ACC112 (cell line): Measurements from ENCODE around the gene MIOX.

Experiments used
- H2AFZ ChIP-seq: fragments of 200-600 bp; sonication (generic); one replicate; pipeline ENCODE4 v1.6.0; 2017; ENCODE audit warnings: antibody characterized with exemption, low read length; ENCODE audit not compliant: unreplicated experiment
- H3K27ac ChIP-seq: fragments of 200-600 bp; sonication (generic); 2 replicates; pipeline ENCODE4 v1.5.1; 2014; ENCODE audit warnings: low read depth, mild to moderate bottlenecking, antibody characterized with exemption, low read length, moderate library complexity
- H3K27me3 ChIP-seq: fragments of 200-600 bp; sonication (generic); 2 replicates; pipeline ENCODE4 v1.6.1; 2014; ENCODE audit warnings: mild to moderate bottlenecking, antibody characterized with exemption, low read length, moderate library complexity, mixed read lengths; ENCODE audit not compliant: insufficient read depth
- H3K36me3 ChIP-seq: fragments of 200-600 bp; sonication (generic); 2 replicates; pipeline ENCODE4 v1.6.1; 2016; ENCODE audit warnings: mild to moderate bottlenecking, antibody characterized with exemption, low read length, moderate library complexity, mixed read lengths; ENCODE audit not compliant: insufficient read depth
- H3K4me1 ChIP-seq: fragments of 200-600 bp; sonication (generic); one replicate; pipeline ENCODE4 v1.6.1; 2016; ENCODE audit warnings: low read length, mixed read lengths; ENCODE audit not compliant: insufficient read depth, unreplicated experiment, control insufficient read depth
- H3K4me3 ChIP-seq: fragments of 200-600 bp; sonication (generic); 2 replicates; pipeline ENCODE4 v1.5.1; 2014; ENCODE audit warnings: mild to moderate bottlenecking, low read depth, low read length
- H3K79me2 ChIP-seq: fragments of 200-600 bp; sonication (generic); one replicate; pipeline ENCODE4 v1.6.0; 2016; ENCODE audit warnings: low read length; ENCODE audit not compliant: control insufficient read depth, unreplicated experiment, insufficient read depth

MIOX gene

GRCh38 chr22:50526834-50527801 is 40.5 kb downstream of the MIOX start:
- no peaks in the 10 kb centered on the region for H3K27me3 ChIP-seq
- H3K27ac ChIP-seq, result peak overlapping the region; percentile 82
- H3K4me1 ChIP-seq, result peaks cover 16% of the 10 kb centered on the region
- peaks cover 20% of the 10 kb centered on the region for H3K79me2 ChIP-seq
- no peak overlapping the region for H2AFZ ChIP-seq
- H3K36me3 ChIP-seq, result no peaks in the 10 kb centered on the region
- H3K4me3 ChIP-seq, result peak overlapping the region; percentile 79

GRCh38 chr22:50527921-50528681 is 41.4 kb downstream of the MIOX start:
- Histone ChIP-seq H3K79me2 (peaks cover 20% of the 10 kb centered on the region), H3K27me3 (no peaks in the 10 kb centered on the region), H3K4me1 (peaks cover 20% of the 10 kb centered on the region), H2AFZ (no peak overlapping the region), H3K4me3 (peak overlapping the region; percentile 91), H3K27ac (0 out of 2 replicates have a peak overlapping the region, but pooled peaks have one; percentile 82), H3K36me3 (no peaks in the 10 kb centered on the region)

DNA sequence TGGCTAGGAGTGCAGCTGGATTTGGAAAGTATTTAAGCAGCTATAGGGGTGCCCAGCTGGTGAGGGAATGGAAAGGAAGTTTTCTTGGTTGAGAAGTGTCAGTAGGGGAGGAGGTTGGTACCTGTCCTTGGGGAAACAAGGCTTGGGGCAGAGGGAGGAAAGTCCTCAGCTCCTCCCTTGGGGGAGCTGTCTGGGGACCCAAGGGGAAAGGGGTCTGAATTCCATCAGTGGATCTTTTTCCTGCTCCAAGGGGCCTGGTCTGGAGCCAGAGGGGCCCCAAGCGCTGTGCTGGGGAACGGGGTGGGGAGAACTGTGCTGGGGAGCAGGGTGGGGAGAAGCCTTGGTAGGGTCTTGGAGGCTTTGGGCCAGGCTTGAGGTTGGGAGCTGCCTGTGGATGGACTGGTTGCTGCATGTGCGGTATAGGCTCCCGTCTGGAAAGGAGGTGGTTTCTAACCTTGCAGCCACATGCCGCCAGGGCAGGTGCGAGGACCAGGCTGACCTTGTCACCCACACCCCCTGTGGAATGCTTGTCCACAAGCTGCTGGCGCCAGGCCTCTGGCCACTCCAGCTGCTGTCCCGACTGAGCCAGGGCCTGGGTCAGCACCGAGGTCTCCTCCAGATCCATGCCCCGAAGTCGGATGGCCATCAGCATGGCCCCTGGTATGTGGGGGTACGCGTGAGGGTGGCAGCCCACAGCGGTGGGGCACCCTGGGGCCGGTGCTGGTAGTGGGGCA is 42.2 kb downstream of the MIOX start:
- peak overlapping the region; percentile 97 for H3K27ac ChIP-seq
- H3K79me2 ChIP-seq, result peaks cover 18% of the 10 kb centered on the region
- H3K4me3 ChIP-seq, result peak overlapping the region; percentile 91
- H3K4me1 ChIP-seq, result peaks cover 20% of the 10 kb centered on the region
- H3K27me3 ChIP-seq, result no peaks in the 10 kb centered on the region
- no peak overlapping the region for H2AFZ ChIP-seq
- no peaks in the 10 kb centered on the region for H3K36me3 ChIP-seq

DNA sequence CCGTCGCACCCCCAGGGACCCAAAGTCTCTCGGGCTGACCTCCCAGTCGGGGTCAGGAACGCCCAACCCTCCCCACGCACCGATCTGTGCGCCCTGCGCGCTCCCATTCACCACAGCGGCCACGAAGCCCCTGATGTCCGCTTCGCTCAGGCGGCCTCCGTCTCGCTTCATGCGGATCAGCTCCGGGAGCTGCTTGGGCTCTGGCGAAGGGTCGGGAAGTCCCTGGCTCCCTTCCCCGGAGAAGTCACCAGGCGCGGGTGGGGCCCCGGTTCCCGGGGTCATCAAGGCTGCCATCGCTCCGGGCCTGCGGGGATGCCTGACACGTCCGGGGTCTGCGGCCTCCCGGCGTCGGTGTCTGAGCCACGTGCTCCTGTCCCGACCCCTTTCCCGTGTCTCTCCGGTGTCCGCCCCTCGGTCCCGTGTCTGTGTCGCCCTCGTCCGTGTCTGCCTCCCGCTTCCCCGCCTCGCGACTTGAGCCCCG is 42.8 kb downstream of the MIOX start:
- no peaks in the 10 kb centered on the region for H3K36me3 ChIP-seq
- H3K4me3 ChIP-seq, result peak overlapping the region; percentile 91
- H3K79me2 ChIP-seq, result peaks cover 18% of the 10 kb centered on the region
- no peaks in the 10 kb centered on the region for H3K27me3 ChIP-seq
- peak overlapping the region; percentile 97 for H3K27ac ChIP-seq
- H3K4me1 ChIP-seq, result peaks cover 14% of the 10 kb centered on the region
- no peak overlapping the region for H2AFZ ChIP-seq

DNA sequence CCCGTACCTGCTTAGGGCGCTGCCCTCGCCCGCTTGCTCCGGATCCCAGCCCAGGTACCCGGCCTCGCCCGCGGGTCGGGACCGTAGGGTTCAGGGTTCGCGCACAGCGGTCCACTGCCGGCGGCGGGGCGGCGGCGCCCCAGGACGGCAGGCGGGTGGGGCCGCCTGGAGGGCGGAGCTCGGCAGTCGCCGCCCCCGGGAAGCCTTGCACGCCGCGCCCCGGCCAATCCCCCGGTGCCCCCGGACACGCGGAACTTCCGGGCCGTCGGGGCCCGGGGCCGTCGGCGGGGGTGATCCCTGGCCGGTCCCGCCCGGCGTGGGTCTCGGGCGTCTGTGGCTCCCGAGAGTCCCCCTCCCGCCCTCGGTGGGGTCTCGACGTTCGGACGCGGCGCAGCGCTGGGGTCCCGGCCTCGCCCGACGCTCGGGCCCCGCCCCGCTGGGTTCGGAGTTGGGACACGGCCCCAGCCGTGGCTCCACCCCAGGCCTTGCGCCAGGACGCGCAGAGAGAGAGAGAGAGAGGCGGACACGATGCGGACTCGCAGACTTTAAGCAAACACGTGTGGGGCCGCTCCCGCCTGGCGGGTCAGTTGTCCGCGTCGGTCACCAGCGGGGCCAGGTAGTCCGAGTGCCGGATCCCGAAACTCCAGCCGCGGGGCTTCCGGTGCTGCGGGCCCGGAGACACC is 43.4 kb downstream of the MIOX start, which contains the start of gene TYMP:
Gene TYMP, minus strand, starts transcription at position 116 of the 683 bp plus-strand sequence. CDS start 303 bp downstream, outside the sequence.
- Histone ChIP-seq H3K36me3 (no peaks in the 10 kb centered on the region), H2AFZ (no peak within 1 kb of the TSS), H3K4me1 (peaks cover 13% of the 10 kb centered on the region), H3K27me3 (no peaks in the 10 kb centered on the region), H3K4me3 (peak within 1 kb of the TSS; percentile 91), H3K27ac (peak within 1 kb of the TSS; percentile 97), H3K79me2 (peaks cover 15% of the 10 kb centered on the region)

DNA sequence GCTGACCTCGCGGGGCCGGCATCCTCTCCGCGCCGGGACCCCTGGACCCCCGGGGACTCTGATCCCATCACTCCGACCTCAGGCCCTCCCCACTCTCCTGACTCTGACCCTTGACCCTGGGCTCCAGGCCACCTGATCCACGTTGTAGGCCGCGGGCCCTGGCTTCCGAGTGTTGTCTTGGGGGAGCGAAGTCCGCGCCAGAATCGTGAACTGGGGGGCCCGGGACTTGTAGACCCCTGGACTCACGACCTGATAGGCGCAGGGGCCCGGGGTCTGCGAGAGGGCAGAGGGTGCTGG is 43.9 kb downstream of the MIOX start:
- no peaks in the 10 kb centered on the region for H3K27me3 ChIP-seq
- H2AFZ ChIP-seq, result no peak overlapping the region
- H3K4me1 ChIP-seq, result peaks cover 13% of the 10 kb centered on the region
- peaks cover 15% of the 10 kb centered on the region for H3K79me2 ChIP-seq
- peak overlapping the region; percentile 91 for H3K4me3 ChIP-seq
- H3K27ac ChIP-seq, result peak overlapping the region; percentile 97
- no peaks in the 10 kb centered on the region for H3K36me3 ChIP-seq

DNA sequence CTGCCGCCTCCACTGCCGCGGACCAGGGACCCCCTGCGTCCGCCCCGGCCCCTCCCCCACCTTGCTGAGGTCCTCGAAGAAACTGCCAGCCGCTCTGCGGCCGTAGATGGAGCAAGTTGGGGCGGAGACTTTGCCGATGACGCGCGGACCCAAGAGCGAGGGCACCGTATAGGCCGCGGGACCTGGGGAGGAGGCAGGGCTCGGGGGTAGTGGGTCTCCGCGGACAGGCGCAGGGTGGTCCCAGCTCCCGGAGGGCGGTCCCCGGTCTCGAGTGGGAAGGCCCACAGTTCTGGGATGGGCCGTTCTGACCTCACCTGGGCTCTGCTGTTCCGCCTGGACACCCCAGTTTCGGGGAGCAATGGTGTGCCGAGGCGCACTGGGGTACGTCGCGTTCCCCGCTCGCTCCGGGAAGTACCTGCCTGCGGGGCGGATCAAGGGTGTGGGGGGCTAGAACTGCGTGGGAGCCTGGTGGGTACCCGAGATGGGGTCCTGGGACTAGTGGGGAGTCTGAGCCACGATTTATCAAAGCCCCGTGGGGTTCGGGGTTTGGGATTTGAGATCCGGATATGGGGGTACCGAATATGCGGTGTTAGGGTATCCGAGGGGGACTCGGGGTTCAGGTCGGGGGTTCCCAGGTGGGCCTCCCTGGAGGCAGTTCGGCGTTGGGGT is 44.4 kb downstream of the MIOX start:
- Histone ChIP-seq H3K27ac (peak overlapping the region; percentile 97), H3K27me3 (no peaks in the 10 kb centered on the region), H3K79me2 (peaks cover 15% of the 10 kb centered on the region), H3K36me3 (no peaks in the 10 kb centered on the region), H2AFZ (no peak overlapping the region), H3K4me1 (peaks cover 13% of the 10 kb centered on the region), H3K4me3 (peak overlapping the region; percentile 91)

GRCh38 chr22:50531546-50531961 is 44.9 kb downstream of the MIOX start:
- peak overlapping the region; percentile 97 for H3K27ac ChIP-seq
- no peak overlapping the region for H2AFZ ChIP-seq
- H3K36me3 ChIP-seq, result no peaks in the 10 kb centered on the region
- H3K4me3 ChIP-seq, result peak overlapping the region; percentile 91
- H3K79me2 ChIP-seq, result peaks cover 15% of the 10 kb centered on the region
- H3K27me3 ChIP-seq, result no peaks in the 10 kb centered on the region
- H3K4me1 ChIP-seq, result peaks cover 13% of the 10 kb centered on the region

DNA sequence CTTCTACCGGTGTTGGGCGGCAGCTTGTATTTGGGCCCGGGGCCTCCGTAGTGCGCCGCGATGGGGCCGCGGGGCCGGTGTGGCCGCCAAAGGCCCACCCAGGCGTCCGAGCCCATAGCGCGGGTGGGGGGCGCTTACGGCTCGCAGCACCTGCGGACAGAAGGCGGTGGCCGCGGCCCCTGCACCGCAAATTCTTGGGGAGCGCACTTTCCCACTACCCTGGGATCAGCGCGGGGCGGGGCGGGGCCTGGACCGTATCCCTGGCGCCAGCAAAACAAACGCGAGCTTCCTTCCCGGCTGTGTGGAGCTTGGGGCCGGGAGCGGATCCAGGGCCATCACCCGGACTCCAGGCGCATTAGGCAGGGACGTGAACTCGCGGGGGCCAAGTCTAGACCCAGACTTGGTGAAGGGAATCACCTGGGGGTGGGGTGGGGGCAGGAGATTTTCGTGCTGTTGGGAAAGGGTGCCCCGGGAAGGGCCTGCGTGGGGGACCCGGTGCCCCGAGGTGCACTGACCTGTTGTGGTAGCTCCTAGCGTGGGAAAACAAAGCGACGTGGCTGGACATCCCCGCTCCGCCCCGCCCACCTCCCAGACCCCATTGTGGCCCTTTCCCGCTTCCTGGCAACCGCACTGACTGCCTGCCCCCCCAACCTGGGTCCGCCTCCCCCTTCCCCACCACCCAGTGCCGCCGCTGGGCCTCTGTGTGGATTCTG is 45.5 kb downstream of the MIOX start:
- H3K36me3 ChIP-seq, result no peaks in the 10 kb centered on the region
- H3K27me3 ChIP-seq, result no peaks in the 10 kb centered on the region
- H3K79me2 ChIP-seq, result peaks cover 15% of the 10 kb centered on the region
- H3K27ac ChIP-seq, result peak overlapping the region; percentile 97
- H3K4me3 ChIP-seq, result peak overlapping the region; percentile 91
- H2AFZ ChIP-seq, result no peak overlapping the region
- H3K4me1 ChIP-seq, result peaks cover 13% of the 10 kb centered on the region
